Measurements from ENCODE around the gene OR13C5. TPM values are rescaled to one million over a fixed set of nuclear protein-coding genes. Genes with fewer than 3 reads are reported as not detected.

OR13C5 gene
- total and polyA plus RNA-seq, 2 experiments from 2014 or later = not detected

DNA sequence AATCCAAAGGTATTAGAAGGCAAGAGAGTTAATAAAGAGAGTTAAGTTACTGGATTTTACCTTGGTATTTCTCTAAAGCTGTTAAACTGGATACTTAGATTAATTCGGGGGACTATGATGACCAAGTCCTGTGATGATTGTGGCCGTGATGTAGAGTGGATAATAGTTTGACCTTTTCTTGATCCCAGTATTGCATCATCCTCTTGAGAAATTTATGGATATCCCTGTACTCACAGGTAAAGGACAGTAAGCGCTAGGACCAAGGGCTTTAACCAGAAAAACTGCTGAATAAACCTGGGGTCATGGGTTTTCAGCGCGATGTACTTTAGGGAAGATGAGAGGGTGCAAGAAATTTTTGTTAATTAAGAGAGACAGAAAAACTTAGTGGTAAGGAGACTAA, 21.9 kb downstream of the OR13C5 start:
- Histone ChIP-seq H3K4me2 (no peak overlapping the region), H3K27me3 (ENCODE audit: insufficient read depth) (no peaks in the 10 kb centered on the region), H3K27ac (ENCODE audit: low read depth) (no peak overlapping the region), H2AFZ (no peak overlapping the region), H3F3A (replicated peaks; ENCODE audit: low read depth) (no peaks in the 10 kb centered on the region), H3K79me2 (replicated peaks; ENCODE audit: insufficient read depth) (no peaks in the 10 kb centered on the region), H3K4me1 (ENCODE audit: insufficient read depth) (no peaks in the 10 kb centered on the region), H4K20me1 (replicated peaks; ENCODE audit: insufficient read depth) (no peaks in the 10 kb centered on the region), H3K4me3 (no peak overlapping the region), H3K9me2 (ENCODE audit: insufficient read depth) (no peaks in the 10 kb centered on the region), H3K36me3 (ENCODE audit: insufficient read depth) (no peaks in the 10 kb centered on the region)
- no peak overlapping the region for H3K27ac Mint-ChIP-seq
- ATAC-seq = no peak
- no peaks in the 10 kb centered on the region for H3K4me1 Mint-ChIP-seq
- H3K9me3 Mint-ChIP-seq = peaks cover 8% of the 10 kb centered on the region; the same call in 2 of the 3 replicates
- no peak overlapping the region for H3K4me3 Mint-ChIP-seq
- no peaks in the 10 kb centered on the region for H3K27me3 Mint-ChIP-seq (ENCODE audit: insufficient read depth, low read depth, poor library complexity)
- TF ChIP-seq STAT1 (IDR thresholded peaks at IDR 0.05; ENCODE audit: unreplicated experiment) = no peak
- TF ChIP-seq, protein P1, sequence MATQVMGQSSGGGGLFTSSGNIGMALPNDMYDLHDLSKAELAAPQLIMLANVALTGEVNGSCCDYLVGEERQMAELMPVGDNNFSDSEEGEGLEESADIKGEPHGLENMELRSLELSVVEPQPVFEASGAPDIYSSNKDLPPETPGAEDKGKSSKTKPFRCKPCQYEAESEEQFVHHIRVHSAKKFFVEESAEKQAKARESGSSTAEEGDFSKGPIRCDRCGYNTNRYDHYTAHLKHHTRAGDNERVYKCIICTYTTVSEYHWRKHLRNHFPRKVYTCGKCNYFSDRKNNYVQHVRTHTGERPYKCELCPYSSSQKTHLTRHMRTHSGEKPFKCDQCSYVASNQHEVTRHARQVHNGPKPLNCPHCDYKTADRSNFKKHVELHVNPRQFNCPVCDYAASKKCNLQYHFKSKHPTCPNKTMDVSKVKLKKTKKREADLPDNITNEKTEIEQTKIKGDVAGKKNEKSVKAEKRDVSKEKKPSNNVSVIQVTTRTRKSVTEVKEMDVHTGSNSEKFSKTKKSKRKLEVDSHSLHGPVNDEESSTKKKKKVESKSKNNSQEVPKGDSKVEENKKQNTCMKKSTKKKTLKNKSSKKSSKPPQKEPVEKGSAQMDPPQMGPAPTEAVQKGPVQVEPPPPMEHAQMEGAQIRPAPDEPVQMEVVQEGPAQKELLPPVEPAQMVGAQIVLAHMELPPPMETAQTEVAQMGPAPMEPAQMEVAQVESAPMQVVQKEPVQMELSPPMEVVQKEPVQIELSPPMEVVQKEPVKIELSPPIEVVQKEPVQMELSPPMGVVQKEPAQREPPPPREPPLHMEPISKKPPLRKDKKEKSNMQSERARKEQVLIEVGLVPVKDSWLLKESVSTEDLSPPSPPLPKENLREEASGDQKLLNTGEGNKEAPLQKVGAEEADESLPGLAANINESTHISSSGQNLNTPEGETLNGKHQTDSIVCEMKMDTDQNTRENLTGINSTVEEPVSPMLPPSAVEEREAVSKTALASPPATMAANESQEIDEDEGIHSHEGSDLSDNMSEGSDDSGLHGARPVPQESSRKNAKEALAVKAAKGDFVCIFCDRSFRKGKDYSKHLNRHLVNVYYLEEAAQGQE (IDR thresholded peaks at IDR 0.05; ENCODE audit: unreplicated experiment) = no peak
- TF ChIP-seq CTCF (conservative IDR thresholded peaks at IDR 0.05; ENCODE audit: low read depth in 2 of 2) = no peak
- TF ChIP-seq, protein P2, sequence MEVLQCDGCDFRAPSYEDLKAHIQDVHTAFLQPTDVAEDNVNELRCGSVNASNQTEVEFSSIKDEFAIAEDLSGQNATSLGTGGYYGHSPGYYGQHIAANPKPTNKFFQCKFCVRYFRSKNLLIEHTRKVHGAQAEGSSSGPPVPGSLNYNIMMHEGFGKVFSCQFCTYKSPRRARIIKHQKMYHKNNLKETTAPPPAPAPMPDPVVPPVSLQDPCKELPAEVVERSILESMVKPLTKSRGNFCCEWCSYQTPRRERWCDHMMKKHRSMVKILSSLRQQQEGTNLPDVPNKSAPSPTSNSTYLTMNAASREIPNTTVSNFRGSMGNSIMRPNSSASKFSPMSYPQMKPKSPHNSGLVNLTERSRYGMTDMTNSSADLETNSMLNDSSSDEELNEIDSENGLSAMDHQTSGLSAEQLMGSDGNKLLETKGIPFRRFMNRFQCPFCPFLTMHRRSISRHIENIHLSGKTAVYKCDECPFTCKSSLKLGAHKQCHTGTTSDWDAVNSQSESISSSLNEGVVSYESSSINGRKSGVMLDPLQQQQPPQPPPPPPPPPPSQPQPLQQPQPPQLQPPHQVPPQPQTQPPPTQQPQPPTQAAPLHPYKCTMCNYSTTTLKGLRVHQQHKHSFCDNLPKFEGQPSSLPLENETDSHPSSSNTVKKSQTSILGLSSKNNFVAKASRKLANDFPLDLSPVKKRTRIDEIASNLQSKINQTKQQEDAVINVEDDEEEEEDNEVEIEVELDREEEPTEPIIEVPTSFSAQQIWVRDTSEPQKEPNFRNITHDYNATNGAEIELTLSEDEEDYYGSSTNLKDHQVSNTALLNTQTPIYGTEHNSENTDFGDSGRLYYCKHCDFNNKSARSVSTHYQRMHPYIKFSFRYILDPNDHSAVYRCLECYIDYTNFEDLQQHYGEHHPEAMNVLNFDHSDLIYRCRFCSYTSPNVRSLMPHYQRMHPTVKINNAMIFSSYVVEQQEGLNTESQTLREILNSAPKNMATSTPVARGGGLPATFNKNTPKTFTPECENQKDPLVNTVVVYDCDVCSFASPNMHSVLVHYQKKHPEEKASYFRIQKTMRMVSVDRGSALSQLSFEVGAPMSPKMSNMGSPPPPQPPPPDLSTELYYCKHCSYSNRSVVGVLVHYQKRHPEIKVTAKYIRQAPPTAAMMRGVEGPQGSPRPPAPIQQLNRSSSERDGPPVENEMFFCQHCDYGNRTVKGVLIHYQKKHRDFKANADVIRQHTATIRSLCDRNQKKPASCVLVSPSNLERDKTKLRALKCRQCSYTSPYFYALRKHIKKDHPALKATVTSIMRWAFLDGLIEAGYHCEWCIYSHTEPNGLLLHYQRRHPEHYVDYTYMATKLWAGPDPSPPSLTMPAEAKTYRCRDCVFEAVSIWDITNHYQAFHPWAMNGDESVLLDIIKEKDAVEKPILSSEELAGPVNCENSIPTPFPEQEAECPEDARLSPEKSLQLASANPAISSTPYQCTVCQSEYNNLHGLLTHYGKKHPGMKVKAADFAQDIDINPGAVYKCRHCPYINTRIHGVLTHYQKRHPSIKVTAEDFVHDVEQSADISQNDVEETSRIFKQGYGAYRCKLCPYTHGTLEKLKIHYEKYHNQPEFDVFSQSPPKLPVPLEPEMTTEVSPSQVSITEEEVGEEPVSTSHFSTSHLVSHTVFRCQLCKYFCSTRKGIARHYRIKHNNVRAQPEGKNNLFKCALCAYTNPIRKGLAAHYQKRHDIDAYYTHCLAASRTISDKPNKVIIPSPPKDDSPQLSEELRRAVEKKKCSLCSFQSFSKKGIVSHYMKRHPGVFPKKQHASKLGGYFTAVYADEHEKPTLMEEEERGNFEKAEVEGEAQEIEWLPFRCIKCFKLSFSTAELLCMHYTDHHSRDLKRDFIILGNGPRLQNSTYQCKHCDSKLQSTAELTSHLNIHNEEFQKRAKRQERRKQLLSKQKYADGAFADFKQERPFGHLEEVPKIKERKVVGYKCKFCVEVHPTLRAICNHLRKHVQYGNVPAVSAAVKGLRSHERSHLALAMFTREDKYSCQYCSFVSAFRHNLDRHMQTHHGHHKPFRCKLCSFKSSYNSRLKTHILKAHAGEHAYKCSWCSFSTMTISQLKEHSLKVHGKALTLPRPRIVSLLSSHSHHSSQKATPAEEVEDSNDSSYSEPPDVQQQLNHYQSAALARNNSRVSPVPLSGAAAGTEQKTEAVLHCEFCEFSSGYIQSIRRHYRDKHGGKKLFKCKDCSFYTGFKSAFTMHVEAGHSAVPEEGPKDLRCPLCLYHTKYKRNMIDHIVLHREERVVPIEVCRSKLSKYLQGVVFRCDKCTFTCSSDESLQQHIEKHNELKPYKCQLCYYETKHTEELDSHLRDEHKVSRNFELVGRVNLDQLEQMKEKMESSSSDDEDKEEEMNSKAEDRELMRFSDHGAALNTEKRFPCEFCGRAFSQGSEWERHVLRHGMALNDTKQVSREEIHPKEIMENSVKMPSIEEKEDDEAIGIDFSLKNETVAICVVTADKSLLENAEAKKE (CRISPR knock-in tag; IDR thresholded peaks at IDR 0.05) = no peak
- no peak for TF ChIP-seq EZH2 (IDR thresholded peaks at IDR 0.05; ENCODE audit: low read depth, unreplicated experiment)
- TF ChIP-seq JUNB (IDR thresholded peaks at IDR 0.05; ENCODE audit: unreplicated experiment) = no peak
- no peak for TF ChIP-seq CREB1 (CRISPR knock-in tag; IDR thresholded peaks at IDR 0.05; ENCODE audit: low read depth)
- TF ChIP-seq, protein P3, sequence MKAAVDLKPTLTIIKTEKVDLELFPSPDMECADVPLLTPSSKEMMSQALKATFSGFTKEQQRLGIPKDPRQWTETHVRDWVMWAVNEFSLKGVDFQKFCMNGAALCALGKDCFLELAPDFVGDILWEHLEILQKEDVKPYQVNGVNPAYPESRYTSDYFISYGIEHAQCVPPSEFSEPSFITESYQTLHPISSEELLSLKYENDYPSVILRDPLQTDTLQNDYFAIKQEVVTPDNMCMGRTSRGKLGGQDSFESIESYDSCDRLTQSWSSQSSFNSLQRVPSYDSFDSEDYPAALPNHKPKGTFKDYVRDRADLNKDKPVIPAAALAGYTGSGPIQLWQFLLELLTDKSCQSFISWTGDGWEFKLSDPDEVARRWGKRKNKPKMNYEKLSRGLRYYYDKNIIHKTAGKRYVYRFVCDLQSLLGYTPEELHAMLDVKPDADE (IDR thresholded peaks at IDR 0.05) = no peak
- TF ChIP-seq EZH2phosphoT487 (IDR thresholded peaks at IDR 0.05; ENCODE audit: unreplicated experiment) = no peak
- no peak for TF ChIP-seq ZNF114 (CRISPR knock-in tag; IDR thresholded peaks at IDR 0.05)
- no peak for TF ChIP-seq ZNF331 (CRISPR knock-in tag; IDR thresholded peaks at IDR 0.05; ENCODE audit: low read depth)
- TF ChIP-seq NANOG (IDR thresholded peaks at IDR 0.05; ENCODE audit: borderline replicate concordance) = no peak
- TF ChIP-seq POLR2AphosphoS5 (IDR thresholded peaks at IDR 0.05; ENCODE audit: low read depth) = no peak
- H3K36me3 Mint-ChIP-seq (ENCODE audit: low read depth) = no peaks in the 10 kb centered on the region
- no peak for DNase-seq (ENCODE audit: low spot score)

All from GM23338 (cell line).